Measurements from ENCODE around the gene CACNA2D3.

CACNA2D3 gene

DNA sequence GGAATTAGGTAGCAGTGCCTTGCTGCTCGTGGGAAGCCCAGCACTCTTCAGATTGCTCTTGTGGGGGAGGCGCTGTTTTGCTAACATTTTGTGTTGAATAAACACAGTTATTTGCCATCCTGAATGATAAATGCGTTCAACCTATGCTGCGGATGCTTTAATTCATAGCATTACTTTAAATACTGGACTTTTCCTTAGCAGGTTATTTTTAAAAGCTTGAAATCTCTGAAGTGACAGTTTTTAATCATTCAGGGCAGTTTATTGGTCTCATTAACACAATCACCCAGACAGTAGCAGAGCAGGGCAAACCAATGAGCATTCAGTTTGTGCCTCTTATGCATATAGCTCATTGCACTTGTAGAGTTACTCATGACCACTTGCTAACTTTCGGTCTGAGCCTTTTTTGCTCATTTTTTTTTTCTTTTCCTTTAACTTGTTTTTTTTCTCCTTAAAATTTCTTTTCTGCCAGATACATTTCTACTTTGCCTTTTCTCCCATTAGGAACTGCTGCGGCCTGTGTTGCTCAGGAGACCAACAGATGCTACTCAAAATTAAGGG, 5.2 kb downstream of the CACNA2D3 start:
- no peak for DNase-seq (ENCODE audit: low read depth)

DNA sequence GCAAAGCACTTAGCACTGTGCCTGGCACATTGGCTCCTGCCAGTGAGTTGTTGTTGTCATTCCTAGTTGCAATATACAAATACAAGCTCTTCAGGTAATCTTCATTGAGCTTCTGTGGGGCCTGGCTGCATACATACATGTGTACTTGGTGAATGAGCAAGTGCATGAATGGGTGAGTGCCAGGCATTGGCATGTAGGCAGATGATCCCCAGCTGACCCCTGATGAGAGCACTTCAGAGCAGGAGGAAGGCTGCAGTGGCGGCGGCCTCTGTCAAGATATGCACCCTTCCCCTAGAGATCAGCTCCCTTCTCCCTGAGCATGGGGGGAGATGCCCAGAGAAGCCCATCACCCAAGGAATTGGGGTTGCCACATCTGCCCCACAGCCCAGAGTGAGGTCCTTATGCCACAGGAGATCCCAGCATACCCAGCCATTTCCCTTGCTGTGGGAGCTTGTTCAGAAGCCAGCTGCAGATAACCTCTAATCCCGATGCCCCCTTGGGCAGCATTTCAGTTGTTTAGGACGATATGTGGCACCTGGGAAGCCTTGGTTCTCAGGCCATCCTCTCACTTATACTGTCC, 8.8 kb downstream of the CACNA2D3 start:
- DNase-seq (ENCODE audit: low read depth): no peak

DNA sequence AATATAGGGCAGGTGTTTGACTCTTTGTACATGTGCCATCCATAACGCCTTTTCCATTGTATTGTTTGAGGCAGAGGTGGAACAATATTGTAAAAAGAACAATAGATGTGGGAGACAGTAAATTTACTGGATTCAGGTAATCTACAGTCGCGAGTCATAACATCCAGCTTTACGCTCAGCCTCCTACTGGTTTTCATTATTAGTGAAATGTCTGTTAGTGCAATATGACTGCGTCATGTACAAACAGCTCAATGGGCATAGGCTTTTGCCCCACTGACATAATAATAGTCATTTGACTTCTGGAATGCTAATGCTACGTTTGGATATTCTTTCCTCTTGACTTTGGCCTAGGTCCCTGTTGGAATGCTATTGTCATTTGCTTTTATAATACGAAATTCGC, 9.5 kb downstream of the CACNA2D3 start:
- DNase-seq (ENCODE audit: low read depth): no peak

- DNase-seq (ENCODE audit: low read depth): no peak
These were observed 10.3 kb downstream of the CACNA2D3 start for GRCh38 chr3:54132685-54133084.

- DNase-seq (ENCODE audit: low read depth): no peak
These were observed 10.8 kb downstream of the CACNA2D3 start for GRCh38 chr3:54133196-54133595.

DNA sequence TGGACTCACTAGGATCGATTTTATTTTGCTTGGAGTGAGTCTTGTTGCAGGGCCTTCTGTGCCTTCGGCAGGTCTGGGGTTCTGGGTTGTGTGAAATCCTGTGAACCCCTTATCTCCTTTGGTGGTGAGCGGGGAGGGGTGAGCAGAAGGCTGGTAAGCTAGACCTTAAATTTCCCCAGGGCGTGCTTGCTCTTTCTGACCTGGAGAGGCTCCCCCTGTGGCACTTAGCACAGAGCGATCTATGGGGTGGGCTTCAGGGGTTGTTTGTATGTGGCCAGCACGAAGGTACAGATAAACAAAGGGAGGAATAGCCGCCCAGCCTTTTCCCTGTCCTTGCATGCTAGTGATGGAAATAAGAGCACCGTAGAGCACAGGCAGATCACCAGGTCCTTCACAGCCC, 11.8 kb downstream of the CACNA2D3 start:
- DNase-seq (ENCODE audit: low read depth): no peak

GRCh38 chr3:54134713-54135112, 12.4 kb downstream of the CACNA2D3 start:
- no peak for DNase-seq (ENCODE audit: low read depth)

DNA sequence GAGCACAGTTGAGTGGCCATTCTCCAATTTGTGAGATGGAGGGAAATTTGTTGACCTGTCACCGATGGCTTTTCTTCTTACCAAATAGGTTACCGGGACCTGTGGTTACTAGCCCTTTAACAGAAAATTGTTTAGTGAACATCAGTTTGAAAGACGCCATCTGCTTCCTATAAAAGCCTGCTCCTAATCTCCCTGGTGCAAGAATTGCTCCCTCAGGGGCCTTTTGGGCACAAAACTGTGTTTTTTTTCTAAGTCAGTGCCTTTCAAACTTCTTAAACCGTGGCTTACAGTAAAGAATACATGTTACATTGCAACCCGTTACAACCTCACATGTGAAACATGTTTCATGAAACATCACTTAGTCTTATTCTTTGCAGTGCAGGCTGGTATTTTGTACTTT, 15.0 kb downstream of the CACNA2D3 start:
- DNase-seq (ENCODE audit: low read depth): no peak

DNA sequence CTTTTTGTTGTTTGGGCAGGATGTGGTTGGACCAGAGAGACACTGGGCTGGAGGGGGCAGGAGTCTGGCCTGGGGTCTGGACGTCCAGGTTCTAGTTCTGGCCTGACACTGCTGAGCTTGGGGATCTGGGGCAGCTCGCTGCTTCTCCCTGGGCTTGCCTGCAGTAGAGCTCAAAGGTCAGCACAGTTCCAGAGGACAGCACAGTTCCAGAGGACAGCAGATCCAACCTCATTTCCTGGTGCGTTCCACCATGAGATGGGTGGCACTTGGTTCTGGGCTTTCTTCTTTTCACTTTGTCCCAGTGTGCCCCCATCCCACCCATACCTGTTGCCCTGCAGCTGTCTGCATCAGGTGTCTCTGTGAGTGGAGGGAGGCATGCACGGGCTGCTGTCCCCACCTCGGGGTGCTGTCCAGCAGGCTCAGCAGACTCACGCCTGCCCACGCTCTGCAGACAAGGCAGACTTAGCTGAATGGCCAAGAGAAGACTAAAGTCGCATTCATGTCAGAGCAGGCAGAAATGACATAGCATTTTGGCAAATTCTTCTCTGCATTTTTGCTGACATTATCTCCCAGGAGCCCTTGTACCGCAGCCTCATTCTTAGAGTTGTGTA, 16.7 kb downstream of the CACNA2D3 start:
- DNase-seq (ENCODE audit: low read depth): no peak

DNA sequence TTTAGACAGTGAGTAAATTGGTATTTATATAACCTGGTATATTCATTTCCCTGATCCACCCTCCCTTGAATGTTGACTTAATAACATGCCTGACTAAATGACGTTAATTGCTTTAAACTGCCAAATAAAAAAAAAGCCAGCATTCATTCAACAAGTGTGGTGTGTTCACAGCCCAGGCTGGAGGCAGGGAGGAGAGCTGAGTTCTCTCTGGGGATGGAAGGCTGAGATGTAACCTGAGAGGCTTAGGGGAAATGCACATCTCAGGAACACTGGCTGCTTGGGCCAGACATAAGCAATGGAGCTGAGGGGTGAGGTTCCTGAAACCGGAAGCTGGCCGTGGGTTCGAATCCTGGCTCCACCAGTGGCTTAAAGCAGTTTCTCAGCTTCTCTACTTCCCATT, 17.3 kb downstream of the CACNA2D3 start:
- DNase-seq (ENCODE audit: low read depth): no peak

GRCh38 chr3:54144284-54144683, 21.9 kb downstream of the CACNA2D3 start:
- no peak for DNase-seq (ENCODE audit: low read depth)

DNA sequence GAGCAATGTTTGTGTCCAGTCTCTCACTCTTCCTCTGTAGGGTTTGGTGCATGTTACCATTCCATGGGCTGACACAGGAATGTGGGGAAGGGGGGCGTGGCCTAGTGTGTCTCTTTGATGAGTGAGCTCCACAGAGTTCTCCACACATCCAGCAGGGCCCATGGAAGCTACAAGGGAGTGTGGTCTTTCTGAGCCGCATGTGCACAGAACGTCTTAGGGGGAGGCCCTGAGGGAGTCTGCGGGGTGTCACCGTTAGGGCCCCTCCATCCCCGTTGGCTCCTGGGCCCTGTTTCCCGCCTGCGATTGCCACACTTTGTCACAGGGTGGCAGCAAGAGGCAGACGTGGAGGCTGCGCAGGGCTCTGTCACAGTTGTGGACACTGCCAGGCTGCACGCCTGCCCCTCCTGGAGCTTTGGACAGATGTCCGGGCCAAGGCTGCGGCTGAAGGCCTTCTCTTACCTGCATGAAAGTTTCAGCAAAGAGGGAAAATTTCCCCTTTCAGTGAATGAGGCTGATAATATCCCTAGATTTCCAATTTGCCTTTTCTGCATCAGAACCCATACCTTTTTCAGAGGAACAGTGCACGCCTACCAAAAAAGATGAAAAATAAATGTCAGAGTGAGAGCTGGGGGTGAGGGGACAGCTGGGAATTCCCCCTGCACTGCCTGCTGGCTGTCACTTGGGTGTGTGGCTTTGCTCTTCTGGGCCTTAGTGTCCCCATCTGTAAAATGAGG, 24.3 kb downstream of the CACNA2D3 start:
- DNase-seq (ENCODE audit: low read depth): no peak

DNA sequence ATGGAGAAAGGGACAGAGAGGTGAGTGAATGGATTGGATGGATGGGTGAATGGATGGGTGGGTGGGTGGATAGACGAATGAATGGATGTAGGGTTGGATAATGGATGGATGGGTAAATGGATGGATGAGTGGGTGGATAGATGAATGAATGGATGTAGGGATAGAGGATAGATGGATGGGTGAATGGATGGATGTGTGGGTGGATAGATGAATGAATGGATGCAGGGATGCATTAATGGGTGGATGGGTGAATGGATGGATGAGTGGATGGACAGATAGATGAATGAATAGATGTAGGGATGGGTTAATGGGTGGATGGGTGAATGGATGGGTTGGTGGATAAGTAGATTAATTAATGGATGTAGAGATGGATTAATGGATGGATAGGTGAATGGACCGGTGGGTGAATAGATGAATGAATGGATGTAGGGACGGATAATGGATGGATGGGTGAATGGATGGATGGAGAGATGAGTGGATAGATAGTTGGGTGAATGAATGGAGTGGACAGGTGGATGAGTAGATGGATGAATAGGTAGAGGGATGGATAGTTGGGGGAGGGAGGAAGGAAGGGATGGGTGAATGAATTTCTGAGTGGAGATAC, 28.6 kb downstream of the CACNA2D3 start:
- no peak for DNase-seq (ENCODE audit: low read depth)

- DNase-seq (ENCODE audit: low read depth): no peak
These were observed 31.1 kb downstream of the CACNA2D3 start for GRCh38 chr3:54153477-54153876.

DNA sequence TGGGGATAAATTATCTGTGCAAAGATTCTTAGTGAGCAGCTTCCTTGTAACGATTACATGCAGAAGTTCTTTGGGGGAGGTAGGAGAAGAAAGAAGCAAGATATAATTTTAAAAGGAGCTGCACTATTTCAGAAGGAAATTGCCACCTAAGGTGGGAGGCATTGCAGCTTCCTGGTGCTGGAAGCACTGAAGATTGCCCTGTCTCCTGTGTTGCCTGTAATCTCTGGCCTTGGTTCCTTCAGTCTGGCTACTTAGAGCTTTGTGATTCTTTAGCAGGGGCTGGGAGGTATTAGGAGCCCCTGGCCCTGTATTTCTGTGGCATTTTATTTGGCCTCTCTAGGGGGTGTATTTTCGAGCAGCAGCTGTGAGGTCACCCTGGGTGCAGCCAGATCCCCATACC, 35.5 kb downstream of the CACNA2D3 start:
- DNase-seq (ENCODE audit: low read depth): no peak

GRCh38 chr3:54159917-54160316, 37.6 kb downstream of the CACNA2D3 start:
- no peak for DNase-seq (ENCODE audit: low read depth)

DNA sequence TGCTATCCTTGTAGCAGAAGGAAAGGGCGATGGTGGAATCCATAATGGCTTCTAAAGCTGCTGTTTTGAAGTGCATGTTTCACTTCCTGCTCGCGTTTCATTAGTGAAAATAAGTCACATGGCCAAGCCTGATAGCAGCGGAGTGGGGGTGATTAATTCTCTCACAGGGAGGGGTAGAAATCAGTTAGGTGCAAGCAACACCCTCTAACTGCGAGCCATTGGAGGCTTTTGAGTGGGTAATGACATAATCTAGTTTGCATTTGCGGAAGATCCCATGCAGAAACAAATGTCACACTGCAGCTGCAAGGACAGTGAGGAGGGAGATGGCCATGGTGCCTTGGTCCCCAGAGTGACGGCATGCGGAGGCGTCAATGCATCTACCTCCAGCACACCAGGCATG, 41.1 kb downstream of the CACNA2D3 start:
- DNase-seq (ENCODE audit: low read depth): no peak

- no peak for DNase-seq (ENCODE audit: low read depth)
These were observed 42.0 kb downstream of the CACNA2D3 start for GRCh38 chr3:54164192-54164975.

DNA sequence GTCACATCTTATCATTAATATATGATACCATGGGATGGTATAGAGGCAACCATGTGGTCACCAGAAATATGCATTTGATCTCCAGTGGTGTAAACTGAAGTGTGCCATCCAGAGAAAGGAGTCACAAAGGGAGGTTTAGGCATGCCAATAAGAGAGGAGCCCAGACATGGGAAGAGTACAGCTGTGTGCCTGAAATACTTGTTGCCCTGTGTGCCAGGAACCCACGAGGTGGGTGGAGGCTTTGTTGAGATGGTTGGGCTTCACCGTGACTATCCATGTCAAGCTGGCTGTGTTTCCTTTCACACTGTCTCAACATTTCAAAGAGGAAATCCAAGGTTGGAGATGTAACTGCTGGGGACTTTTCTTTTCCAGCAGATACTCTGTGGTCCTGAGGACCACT, 43.5 kb downstream of the CACNA2D3 start:
- no peak for DNase-seq (ENCODE audit: low read depth)

GRCh38 chr3:54167999-54168398, 45.6 kb downstream of the CACNA2D3 start:
- no peak for DNase-seq (ENCODE audit: low read depth)

DNA sequence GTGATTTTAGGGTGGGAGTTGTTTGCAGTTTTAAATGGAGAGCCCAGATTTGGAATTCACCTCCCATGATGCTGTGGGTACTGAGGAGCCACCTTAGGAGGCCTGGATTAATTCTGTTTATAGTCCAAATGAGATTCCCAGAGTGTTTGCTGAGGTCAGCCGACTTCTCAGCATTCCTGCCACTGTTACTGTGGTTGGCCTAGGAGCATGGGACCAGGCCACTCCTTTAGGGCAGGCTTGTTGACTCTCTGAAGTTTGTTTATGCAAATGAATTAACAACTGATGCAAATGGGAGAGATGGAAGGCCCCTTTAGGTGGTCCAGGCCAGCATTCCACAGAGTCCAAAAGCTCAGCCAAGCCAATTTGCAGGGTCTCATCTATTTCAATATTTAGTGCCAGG, 46.1 kb downstream of the CACNA2D3 start:
- no peak for DNase-seq (ENCODE audit: low read depth)

- DNase-seq (ENCODE audit: low read depth): no peak
These were observed 47.2 kb downstream of the CACNA2D3 start for GRCh38 chr3:54169524-54169923.
